GM21423 (cell line): ENCODE data around the gene SMPD3.

Experiments
- ATAC-seq: cut with Tn5 transposase; IDR thresholded peaks from one replicate; pipeline ENCODE4 v1.9.1; 2021; ENCODE audit warnings: mild to moderate bottlenecking, moderate library complexity; ENCODE audit not compliant: unreplicated experiment

The SMPD3 gene

GRCh38 chr16:68406458-68407152, 41.7 kb downstream of the SMPD3 start:
- ATAC-seq = no peak

DNA sequence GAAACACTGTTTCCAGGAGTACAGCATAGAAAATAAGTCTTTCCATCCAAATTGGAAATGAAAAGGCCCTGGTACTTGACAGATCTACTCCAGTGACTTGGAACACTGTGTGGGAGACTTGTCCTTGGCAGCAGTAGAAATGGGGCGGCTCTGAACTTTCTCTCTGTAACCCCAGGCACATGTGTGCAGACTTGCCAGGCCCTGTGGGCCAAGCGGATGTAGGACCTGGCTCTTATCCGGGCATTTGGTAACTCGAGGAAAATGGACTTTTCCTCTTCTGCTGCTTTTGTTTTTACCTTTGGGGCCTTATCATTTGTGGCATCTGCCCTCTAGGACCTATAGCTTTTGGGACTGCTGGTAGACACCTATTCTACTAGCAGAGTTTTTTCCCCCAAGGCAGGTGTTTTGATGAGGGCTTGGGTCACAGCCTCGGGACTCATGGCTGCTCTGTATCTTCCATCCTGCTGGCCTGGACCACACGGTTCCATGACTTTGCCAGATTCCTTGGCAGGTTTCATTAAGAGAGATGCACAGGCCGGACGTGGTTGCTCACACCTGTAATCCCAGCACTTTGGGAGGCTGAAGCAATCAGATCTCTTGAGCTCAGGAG, 43.5 kb downstream of the SMPD3 start:
- no peak for ATAC-seq

DNA sequence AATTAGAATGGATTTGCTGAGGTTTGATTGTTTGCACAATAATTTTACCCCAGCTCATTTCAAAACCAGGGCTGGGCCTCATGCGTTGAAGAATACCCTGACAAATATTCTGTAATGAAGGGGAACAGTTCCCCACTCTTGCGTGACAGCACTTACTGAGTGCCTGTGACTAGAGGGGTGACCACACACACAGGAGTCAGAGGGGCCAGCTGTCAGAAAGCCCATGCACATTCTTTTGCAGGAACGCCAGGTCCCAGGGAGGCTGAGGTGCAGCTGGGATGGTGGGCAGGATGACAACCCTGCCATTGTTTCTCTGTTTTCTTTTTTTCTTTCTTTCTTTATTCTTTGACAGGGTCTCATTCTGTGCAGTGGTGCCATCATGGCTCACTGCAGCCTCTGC, 44.6 kb downstream of the SMPD3 start:
- ATAC-seq = no peak

DNA sequence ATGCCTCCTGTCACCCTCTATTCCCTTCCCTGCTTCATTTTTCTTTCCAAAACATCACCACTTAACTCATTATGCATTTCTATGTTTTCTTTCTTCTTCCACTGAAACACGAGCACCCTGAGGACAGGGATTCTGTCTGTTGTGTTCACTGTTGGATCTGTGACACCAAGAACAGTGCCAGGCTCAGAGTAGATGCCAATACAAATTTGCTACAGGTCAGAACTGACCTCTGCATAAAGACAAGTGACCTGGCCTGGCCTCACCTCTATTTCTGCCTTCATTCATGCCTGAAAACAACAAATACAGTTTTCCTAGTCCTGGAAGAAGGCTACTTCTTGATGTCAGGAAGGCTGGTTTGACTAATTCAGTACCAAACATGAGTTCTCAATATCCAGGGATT, 45.1 kb downstream of the SMPD3 start:
- no peak for ATAC-seq

- ATAC-seq = no peak
Measured at GRCh38 chr16:68402748-68403040, 45.6 kb downstream of the SMPD3 start.

DNA sequence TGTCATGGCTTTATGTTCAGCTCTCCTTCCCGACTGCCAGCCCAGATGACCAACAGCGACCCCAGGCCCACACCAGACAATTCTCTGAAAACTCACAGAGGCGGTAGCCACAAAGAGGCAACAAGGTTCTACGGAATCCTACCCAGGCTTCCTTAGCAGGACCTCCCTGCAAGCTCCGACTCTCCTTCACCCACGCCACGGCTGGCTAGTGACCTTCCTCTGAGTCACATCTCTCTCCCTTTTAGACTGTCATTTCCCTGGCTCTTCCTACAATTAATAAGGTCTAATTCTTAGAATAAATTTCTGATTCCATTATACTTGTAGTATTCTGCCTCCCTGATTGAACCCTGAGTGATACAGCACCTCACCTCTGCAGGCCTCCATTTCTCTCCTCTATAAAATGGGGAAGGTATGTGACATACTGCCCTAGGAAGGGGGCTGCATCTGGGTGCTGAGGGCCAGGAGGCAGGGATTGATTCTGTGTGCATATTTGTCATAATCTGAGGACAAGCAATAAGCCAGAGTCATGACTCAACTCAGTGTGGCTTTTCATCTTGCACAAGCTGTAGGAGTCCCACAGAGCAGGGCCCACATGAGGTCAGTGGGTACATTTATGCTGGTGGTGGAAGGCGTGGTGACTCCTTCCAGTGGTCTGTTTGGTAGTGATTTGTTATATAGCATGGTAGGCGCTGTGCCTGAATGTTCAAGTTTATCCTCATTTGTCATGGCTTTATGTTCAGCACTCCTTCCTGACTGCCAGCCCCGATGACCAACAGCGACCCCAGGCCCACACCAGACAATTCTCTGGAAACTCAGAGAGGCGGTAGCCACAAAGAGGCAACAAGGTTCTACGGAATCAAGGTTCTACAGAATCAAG, 46.2 kb downstream of the SMPD3 start:
- no peak for ATAC-seq

- no peak for ATAC-seq
Measured at GRCh38 chr16:68400924-68401460, 47.3 kb downstream of the SMPD3 start.

DNA sequence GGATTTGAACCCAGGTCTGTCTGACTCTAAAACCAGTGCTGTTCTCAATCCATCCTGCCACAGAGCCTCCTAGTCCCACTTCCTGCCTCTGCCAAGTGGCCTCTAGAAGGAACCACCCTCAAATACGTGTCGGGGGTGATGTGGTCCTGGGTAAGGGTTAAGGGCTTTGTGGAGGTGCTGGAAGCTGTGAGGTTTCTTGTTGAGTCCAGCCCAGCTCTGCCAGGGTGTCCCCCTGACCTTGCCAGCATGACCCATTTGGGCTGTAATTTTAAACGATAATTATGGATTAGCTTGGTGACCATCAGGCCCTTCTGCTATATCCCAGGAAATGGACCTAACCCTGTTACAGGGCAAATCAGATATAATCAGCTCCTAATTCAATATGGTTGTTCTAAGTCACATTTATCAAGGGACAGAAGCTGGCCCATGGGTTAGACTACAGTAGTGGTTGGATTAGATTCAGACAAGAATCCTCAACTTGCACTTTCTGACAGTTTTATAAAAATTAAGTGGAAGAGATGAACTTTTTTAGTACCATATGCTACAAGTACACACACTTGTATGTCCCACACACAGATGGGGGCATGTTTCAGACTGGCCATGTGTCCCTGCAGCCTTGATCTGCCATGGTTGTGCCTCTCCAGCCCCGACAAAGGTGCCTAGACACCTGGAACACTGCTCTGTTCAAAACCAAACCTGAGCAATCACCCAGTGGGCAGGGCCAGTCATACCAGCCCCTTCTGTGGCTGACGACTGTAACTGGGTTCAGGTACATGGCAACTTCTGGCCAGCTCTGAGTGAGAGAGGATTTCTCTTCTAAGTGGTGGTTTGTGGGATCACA, 48.0 kb downstream of the SMPD3 start:
- ATAC-seq = no peak

DNA sequence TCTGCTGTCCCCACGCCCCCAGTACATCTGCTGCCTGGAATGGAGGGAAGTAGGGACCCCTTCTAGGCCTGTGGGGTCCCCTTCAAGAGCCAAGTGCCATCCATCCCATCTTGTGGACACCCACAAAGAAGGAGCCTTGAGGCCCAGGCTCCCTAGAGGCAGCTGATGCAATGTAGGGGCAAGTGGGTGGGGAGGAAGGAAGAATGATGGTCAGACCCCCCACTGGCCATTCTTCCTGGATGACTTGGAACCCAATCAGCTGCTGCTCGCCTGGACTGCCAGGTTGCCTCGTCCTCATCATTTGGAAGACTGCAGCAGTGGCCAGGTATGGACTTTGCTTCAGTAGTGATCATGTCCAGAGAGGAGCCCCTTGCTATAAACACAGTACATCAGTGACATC, 48.9 kb downstream of the SMPD3 start:
- no peak for ATAC-seq

DNA sequence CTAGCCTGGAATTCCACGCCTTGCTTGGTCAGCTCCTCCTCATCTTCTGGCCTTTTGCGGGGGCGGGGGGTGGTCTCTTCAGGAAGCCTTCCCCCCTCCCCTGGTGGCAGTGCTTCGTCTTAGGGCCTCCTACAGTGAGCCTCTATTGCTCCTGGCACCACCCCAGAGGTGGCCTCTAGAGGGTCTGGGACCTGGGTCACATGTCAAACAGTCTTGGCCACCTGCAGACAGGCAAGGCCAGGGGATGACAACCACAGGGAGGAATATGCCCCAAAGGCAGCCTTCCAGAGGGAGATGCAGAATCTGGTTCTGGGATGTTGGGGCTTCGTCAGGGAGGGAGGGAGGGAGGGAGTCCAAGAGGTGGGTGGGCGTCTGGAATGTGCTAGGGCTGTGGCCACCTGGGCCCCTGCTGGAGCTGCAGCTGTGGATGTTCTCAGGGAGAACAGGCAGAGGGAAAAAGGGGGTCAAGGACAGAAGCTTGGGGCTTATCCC, 50.6 kb downstream of the SMPD3 start:
- ATAC-seq = no peak

DNA sequence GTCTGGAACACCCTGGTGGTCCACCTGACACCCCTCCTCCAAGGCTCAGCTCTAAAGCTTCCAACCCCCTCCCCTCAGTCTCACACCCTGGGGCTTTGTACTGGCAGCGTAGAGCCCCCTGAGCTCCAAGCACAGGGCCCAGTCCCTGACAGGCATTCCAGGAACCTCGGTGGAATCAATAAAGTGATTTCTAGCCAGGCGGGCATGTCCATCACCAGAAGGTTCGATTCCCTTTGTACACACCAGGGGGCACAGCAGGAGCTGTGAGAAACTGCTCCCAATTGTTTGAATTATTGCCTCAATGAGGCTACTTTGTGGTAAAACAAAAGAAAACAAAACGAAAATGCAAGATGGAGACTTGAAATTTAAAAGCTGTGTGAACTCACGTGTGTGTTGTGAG, 51.8 kb downstream of the SMPD3 start:
- ATAC-seq = no peak

GRCh38 chr16:68395815-68396214, 52.5 kb downstream of the SMPD3 start:
- no peak for ATAC-seq

DNA sequence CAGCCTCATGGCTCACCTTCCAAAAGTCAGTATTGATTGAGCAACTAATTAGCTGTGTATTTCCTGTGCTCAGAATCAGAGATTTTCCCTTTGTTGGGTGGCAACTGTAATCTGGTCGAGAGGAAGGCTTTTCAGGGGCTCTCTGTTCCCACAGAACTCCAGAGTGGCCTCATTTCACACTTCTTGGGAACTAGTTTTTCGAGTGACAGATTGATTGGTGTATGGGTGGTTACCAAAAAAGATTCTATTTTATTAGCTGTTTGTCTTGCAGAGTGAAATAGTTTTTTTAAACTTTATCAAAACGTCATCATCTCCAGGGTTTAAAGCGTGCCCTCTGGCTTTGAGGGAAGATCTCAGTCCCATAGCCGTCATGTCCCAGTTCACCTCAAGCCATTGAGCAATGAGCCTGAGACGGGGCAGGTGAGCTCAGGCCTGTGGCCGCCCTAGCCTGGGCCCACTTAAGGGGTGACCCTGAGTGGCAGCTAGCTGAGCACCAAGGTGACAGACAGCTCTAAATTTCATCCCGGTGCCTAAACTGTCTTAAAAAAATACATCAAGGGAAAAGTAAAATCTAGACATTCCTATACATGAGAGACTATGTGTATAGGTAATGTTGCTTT, 53.0 kb downstream of the SMPD3 start:
- ATAC-seq = no peak

DNA sequence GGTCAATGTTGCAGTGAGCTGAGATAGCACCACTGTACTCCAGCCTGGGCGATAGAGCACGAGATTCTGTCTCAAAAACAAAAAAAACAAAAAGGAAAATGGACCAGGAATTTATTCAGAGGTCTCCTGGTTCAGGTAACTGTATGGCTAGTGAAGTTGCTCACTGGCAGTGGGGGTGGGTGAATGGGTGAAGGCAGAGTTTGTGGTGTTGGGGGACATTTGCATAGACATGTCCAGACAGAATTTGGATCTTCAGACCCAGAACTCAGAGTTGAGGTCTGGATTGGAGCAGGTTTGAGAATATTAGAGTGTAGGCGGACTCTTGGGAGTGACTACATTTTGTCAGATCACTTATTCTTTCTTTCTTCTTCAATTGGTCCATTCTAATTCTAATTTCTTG, 55.0 kb downstream of the SMPD3 start:
- no peak for ATAC-seq

DNA sequence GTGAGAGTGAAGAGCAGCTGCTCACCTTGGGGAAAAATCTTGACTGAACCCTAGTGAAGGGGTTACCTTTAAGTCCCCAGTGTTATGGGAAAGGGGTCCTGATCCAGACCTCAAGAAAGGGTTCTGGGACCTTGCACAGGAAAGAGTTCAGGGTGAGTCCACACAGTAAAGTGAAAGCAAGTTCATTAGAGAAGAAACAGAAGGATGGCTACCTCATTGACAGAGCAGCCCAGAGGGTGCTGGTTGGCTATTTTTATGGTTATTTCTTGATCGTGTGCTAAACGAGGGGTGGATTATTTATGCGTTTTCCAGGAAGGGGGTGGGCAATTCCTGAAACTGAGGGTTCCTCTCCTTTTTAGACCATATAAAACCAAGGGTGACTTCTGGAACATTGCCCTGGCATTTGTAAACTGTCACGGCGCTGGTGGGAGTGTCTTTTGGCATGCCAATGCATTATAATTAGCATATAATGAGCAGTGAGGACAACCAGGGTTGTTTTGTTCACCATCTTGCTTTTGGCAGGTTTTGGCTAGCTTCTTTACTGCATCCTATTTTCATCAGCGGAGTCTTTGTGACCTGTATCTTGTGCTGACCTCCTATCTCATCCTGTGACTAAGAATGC, 58.4 kb downstream of the SMPD3 start:
- ATAC-seq = no peak

DNA sequence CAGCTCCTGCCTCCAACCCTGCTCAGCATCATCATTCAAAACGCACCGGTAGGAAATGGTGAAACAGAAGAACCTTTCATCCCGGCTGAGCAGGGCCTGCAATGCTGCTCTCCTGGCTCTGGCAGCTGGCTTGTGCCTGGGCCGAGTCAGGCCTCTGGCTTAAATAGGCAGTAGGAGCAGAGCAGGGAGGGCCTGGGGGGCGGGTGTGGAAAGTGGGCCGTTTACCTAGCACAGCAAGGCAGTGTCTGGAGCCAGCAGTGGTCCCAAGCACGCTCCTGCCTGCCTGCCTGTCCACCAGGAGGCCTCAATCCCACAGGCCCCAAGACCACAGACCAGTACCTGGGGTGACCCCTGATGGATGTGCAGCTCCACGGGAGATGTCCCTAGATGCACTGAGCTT, 59.3 kb downstream of the SMPD3 start:
- ATAC-seq = no peak

DNA sequence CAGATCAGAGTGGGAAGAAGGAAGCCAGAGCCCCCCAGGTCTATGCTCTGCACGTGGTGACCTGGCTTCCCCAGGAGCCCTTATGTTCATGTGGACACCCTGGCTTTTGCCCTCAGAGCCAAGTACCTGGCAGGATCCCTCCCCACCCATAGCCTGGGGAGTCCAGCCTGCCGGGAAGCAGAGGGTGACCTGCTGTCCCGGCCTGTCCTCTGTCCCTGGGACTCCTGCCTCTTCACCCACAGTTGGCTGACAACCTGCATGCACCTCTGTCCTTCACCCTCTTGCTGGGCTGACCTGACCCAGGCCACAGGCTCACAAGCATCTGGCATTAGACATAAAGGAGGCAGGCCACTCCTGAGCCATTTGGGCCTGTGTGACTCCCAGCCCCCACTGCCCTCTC, 60.2 kb downstream of the SMPD3 start:
- ATAC-seq = no peak

DNA sequence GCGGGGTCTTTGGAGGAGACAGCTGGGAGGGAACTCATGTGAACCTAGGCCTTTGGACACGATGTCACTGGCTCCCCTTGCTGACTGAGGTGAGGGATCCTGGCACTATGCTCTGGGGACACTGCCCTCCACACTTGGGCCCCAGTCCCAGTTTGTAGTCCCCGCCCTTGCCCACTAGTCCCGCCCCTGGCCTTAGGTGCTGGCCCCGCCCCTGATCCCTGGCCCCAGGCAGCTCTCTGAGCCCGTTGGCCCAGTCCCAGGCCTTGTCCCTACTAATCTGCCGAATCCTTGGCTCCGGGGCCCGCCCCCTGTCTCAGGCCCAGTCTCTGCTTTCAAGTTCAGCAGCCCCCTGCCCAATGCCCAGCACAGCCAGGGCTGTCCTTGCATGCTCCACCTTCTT, 61.0 kb downstream of the SMPD3 start:
- no peak for ATAC-seq

DNA sequence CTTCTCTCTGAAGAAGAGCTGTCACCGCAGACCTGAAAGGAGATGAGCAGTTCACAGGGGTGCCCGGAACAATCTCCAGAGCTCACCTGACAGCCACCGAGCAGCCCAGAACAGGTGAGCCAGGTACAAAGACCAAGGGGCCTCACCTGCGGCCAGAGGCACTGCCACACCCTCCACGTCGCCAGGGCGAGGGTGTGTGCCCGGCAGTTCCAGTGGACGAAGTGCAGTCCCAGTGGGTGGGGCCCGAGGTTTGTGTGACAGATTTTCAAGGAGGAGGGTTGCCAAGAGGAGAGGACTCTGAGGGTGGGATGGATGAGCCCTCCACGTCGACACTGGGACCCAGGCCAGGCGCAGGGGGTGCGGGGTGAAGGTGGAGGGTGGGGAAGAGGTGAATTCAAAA, 61.7 kb downstream of the SMPD3 start:
- ATAC-seq = no peak

GRCh38 chr16:68385371-68385770, 62.9 kb downstream of the SMPD3 start:
- no peak for ATAC-seq
